ENCODE results near the gene TIPRL.

TIPRL gene

DNA sequence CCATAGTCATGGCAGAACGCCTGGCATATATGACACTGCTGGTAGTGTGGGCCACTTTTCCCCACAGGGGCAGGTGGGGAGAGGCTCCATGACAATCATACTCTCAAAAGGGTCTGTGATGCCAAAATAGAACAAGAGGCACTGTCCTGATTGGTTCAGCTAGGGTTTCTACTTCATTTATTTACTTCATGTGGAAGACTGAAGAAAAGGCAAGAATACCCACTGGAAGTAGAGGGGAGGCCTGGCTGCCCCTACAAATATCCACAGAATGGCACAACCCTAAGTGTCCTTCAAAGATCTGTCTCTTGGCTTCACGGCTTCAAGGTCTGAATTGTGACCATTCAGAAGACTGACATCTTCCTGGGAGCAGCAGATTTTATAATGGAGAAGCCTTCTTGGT, 42.5 kb downstream of the TIPRL start:
- Histone ChIP-seq H3K23ac (ENCODE audit: low read length) (no peak overlapping the region), H4K12ac (ENCODE audit: low read depth, low read length) (no peak overlapping the region), H3K4ac (ENCODE audit: low read depth, low read length) (no peak overlapping the region), H3K27ac (ENCODE audit: low read depth, low read length) (no peak overlapping the region), H4K91ac (ENCODE audit: low read depth, low read length) (no peak overlapping the region), H3K18ac (ENCODE audit: low read length) (no peak overlapping the region), H3K4me2 (ENCODE audit: low read length) (no peak overlapping the region), H3K79me1 (ENCODE audit: low read length) (peaks cover 8% of the 10 kb centered on the region), H2AFZ (ENCODE audit: insufficient read depth, low read length, poor library complexity) (no peak overlapping the region), H2BK5ac (ENCODE audit: low read depth, low read length, poor library complexity) (no peak overlapping the region), H3K9me3 (ENCODE audit: insufficient read depth, low read depth, low read length) (no peaks in the 10 kb centered on the region), H3K27me3 (ENCODE audit: insufficient read depth, low read length) (no peaks in the 10 kb centered on the region), H3K4me3 (ENCODE audit: low read depth, low read length) (no peak overlapping the region), H2BK120ac (ENCODE audit: insufficient read depth, low read length, poor library complexity) (no peak overlapping the region), H3K4me1 (ENCODE audit: control insufficient read depth in 1 of 2, insufficient read depth in 2 of 2, low read length in 2 of 2) (peaks cover 3 to 7% of the 10 kb centered on the region in 2 experiments), H2BK12ac (ENCODE audit: low read length) (no peak overlapping the region), H3K79me2 (ENCODE audit: control insufficient read depth, insufficient read depth, low read length, poor library complexity) (peaks cover 8% of the 10 kb centered on the region), H2AK5ac (ENCODE audit: low read length) (no peak overlapping the region), H3K36me3 (ENCODE audit: control insufficient read depth in 1 of 2, insufficient read depth in 2 of 2, low read length in 2 of 2) (no peaks in the 10 kb centered on the region), H4K8ac (ENCODE audit: low read depth, low read length) (no peak overlapping the region), H3K14ac (ENCODE audit: low read length) (no peak overlapping the region), H3K9ac (ENCODE audit: low read length) (no peak overlapping the region)
- DNase-seq: no peak
- no CpG with 5 or more reads among the region's 2 CpGs for WGBS (ENCODE audit: extremely low coverage, insufficient coverage, insufficient read length)

DNA sequence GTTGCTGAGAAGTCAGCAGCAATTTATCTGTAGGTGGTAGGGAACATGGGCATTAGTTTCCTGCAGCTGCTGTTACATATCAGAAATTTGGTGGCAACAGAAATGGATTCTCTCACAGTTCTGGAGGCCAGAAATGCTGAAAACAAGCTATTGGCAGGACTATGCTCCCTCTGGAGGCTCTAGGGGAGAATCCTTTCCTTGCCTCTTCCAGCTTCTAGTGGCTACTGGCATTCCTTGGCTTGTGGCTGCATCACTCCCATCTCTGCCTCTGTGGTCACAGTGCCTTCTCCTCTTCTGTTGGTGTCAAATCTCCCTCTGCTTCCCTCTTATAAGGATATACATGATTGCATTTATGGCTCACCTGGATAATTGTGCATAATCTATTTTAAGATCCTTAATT, 44.5 kb downstream of the TIPRL start:
- H3K9ac ChIP-seq (ENCODE audit: low read length): no peak overlapping the region
- no peak overlapping the region for H2BK120ac ChIP-seq (ENCODE audit: insufficient read depth, low read length, poor library complexity)
- H3K23ac ChIP-seq (ENCODE audit: low read length): no peak overlapping the region
- no peaks in the 10 kb centered on the region for H3K27me3 ChIP-seq (ENCODE audit: insufficient read depth, low read length)
- no peak overlapping the region for H2BK5ac ChIP-seq (ENCODE audit: low read depth, low read length, poor library complexity)
- no peak overlapping the region for H3K14ac ChIP-seq (ENCODE audit: low read length)
- H2AK5ac ChIP-seq (ENCODE audit: low read length): no peak overlapping the region
- no peak overlapping the region for H3K4ac ChIP-seq (ENCODE audit: low read depth, low read length)
- H2BK12ac ChIP-seq (ENCODE audit: low read length): no peak overlapping the region
- no peak overlapping the region for H3K27ac ChIP-seq (ENCODE audit: low read depth, low read length)
- H4K8ac ChIP-seq (ENCODE audit: low read depth, low read length): no peak overlapping the region
- H3K4me1 ChIP-seq (ENCODE audit: control insufficient read depth in 1 of 2, insufficient read depth in 2 of 2, low read length in 2 of 2): peaks cover 7 to 11% of the 10 kb centered on the region in 2 experiments
- H2AFZ ChIP-seq (ENCODE audit: insufficient read depth, low read length, poor library complexity): no peak overlapping the region
- no peak overlapping the region for H4K91ac ChIP-seq (ENCODE audit: low read depth, low read length)
- peaks cover 12% of the 10 kb centered on the region for H3K79me2 ChIP-seq (ENCODE audit: control insufficient read depth, insufficient read depth, low read length, poor library complexity)
- H3K4me2 ChIP-seq (ENCODE audit: low read length): no peak overlapping the region
- no peak overlapping the region for H3K18ac ChIP-seq (ENCODE audit: low read length)
- DNase-seq: no peak
- no peaks in the 10 kb centered on the region for H3K36me3 ChIP-seq (ENCODE audit: control insufficient read depth in 1 of 2, insufficient read depth in 2 of 2, low read length in 2 of 2)
- H3K79me1 ChIP-seq (ENCODE audit: low read length): peaks cover 11% of the 10 kb centered on the region
- no peak overlapping the region for H3K4me3 ChIP-seq (ENCODE audit: low read depth, low read length)
- H3K9me3 ChIP-seq (ENCODE audit: insufficient read depth, low read depth, low read length): no peaks in the 10 kb centered on the region
- no peak overlapping the region for H4K12ac ChIP-seq (ENCODE audit: low read depth, low read length)

DNA sequence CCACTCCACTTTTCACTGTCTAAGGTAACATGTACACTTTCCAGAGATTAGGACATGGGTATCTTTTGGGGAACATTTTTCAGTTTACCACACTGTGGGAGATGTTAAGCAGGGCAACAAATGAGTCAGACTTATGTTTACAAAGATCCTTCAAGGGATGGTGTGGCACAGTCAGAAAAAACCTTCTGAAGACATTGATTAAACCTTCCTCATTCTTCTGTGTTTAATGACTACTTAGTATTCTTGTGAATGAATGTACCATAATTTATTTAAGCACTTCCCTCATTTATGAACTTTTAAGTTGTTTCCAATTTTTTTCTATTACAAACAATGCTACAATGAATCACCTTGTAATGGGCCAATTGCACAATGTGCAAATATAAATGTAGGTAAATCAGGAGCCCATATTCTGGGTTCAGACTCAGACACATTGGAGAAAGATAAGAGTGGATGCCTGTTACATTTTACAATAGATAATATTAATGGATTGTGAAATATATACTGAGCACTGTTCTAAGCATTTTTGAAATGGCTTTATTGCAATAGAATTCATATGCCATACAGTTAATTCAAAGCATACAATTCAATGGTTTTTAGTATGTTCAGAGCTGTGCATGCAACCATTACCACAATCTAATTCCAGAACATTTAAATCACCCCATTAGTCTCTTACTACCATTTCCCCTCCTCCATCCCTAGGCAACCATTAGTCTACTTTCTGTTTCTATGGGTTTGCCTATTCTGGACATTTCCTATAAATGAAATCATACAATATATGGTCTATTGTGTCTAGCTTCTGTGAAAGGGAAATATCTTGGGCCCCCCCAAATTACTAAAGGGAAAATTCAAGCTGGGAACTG, 45.1 kb downstream of the TIPRL start:
- no peak for DNase-seq
- H3K27me3 ChIP-seq (ENCODE audit: insufficient read depth, low read length): no peaks in the 10 kb centered on the region
- H2BK5ac ChIP-seq (ENCODE audit: low read depth, low read length, poor library complexity): no peak overlapping the region
- H3K18ac ChIP-seq (ENCODE audit: low read length): no peak overlapping the region
- H3K4ac ChIP-seq (ENCODE audit: low read depth, low read length): no peak overlapping the region
- H3K9me3 ChIP-seq (ENCODE audit: insufficient read depth, low read depth, low read length): no peaks in the 10 kb centered on the region
- H3K4me1 ChIP-seq (ENCODE audit: control insufficient read depth in 1 of 2, insufficient read depth in 2 of 2, low read length in 2 of 2): peaks cover 7 to 15% of the 10 kb centered on the region in 2 experiments
- no peak overlapping the region for H4K91ac ChIP-seq (ENCODE audit: low read depth, low read length)
- no peak overlapping the region for H2AFZ ChIP-seq (ENCODE audit: insufficient read depth, low read length, poor library complexity)
- no peak overlapping the region for H4K8ac ChIP-seq (ENCODE audit: low read depth, low read length)
- H3K14ac ChIP-seq (ENCODE audit: low read length): no peak overlapping the region
- no peak overlapping the region for H3K27ac ChIP-seq (ENCODE audit: low read depth, low read length)
- no peak overlapping the region for H3K4me3 ChIP-seq (ENCODE audit: low read depth, low read length)
- no peak overlapping the region for H2AK5ac ChIP-seq (ENCODE audit: low read length)
- no peaks in the 10 kb centered on the region for H3K36me3 ChIP-seq (ENCODE audit: control insufficient read depth in 1 of 2, insufficient read depth in 2 of 2, low read length in 2 of 2)
- no peak overlapping the region for H3K23ac ChIP-seq (ENCODE audit: low read length)
- H3K79me1 ChIP-seq (ENCODE audit: low read length): peaks cover 11% of the 10 kb centered on the region
- no peak overlapping the region for H3K4me2 ChIP-seq (ENCODE audit: low read length)
- no peak overlapping the region for H4K12ac ChIP-seq (ENCODE audit: low read depth, low read length)
- peaks cover 12% of the 10 kb centered on the region for H3K79me2 ChIP-seq (ENCODE audit: control insufficient read depth, insufficient read depth, low read length, poor library complexity)
- no peak overlapping the region for H2BK120ac ChIP-seq (ENCODE audit: insufficient read depth, low read length, poor library complexity)
- H2BK12ac ChIP-seq (ENCODE audit: low read length): no peak overlapping the region
- H3K9ac ChIP-seq (ENCODE audit: low read length): no peak overlapping the region

DNA sequence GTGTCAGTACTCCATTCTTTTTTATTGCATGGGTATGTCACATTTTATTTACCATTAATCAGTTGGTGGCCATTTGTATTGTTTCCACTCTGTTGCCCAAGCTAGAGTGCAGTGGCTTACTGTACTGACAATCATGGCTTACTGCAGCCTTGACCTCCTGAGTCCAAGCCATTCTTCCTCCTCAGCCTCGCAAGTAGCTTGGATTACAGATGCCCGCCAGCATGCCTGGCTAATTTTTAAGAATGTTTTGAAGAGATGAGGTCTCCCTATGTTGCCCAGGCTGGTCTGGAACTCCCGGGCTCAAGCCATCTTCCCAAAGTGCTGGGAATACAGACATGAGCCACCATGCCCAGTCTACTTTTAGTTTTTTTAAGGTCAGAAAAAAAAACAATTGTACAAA, 46.2 kb downstream of the TIPRL start:
- Histone ChIP-seq H3K4me1 (ENCODE audit: control insufficient read depth in 1 of 2, insufficient read depth in 2 of 2, low read length in 2 of 2) (peaks cover 14 to 18% of the 10 kb centered on the region in 2 experiments), H3K79me2 (ENCODE audit: control insufficient read depth, insufficient read depth, low read length, poor library complexity) (peaks cover 14% of the 10 kb centered on the region), H4K91ac (ENCODE audit: low read depth, low read length) (no peak overlapping the region), H4K12ac (ENCODE audit: low read depth, low read length) (no peak overlapping the region), H2AFZ (ENCODE audit: insufficient read depth, low read length, poor library complexity) (no peak overlapping the region), H3K18ac (ENCODE audit: low read length) (no peak overlapping the region), H3K27me3 (ENCODE audit: insufficient read depth, low read length) (no peaks in the 10 kb centered on the region), H3K4ac (ENCODE audit: low read depth, low read length) (no peak overlapping the region), H2BK5ac (ENCODE audit: low read depth, low read length, poor library complexity) (no peak overlapping the region), H3K27ac (ENCODE audit: low read depth, low read length) (no peak overlapping the region), H3K9me3 (ENCODE audit: insufficient read depth, low read depth, low read length) (no peaks in the 10 kb centered on the region), H2BK12ac (ENCODE audit: low read length) (no peak overlapping the region), H3K4me2 (ENCODE audit: low read length) (no peak overlapping the region), H3K79me1 (ENCODE audit: low read length) (peaks cover 15% of the 10 kb centered on the region), H3K23ac (ENCODE audit: low read length) (no peak overlapping the region), H3K4me3 (ENCODE audit: low read depth, low read length) (no peak overlapping the region), H3K9ac (ENCODE audit: low read length) (no peak overlapping the region), H2AK5ac (ENCODE audit: low read length) (no peak overlapping the region), H3K36me3 (ENCODE audit: control insufficient read depth in 1 of 2, insufficient read depth in 2 of 2, low read length in 2 of 2) (no peaks in the 10 kb centered on the region), H3K14ac (ENCODE audit: low read length) (no peak overlapping the region), H4K8ac (ENCODE audit: low read depth, low read length) (no peak overlapping the region), H2BK120ac (ENCODE audit: insufficient read depth, low read length, poor library complexity) (no peak overlapping the region)
- no peak for DNase-seq
- no CpG with 5 or more reads among the region's 3 CpGs for WGBS (ENCODE audit: extremely low coverage, insufficient coverage, insufficient read length)
